HG03439 (cell line): Measurements from ENCODE around the gene INSC.

Source experiments
- ATAC-seq: cut with Tn5 transposase; IDR thresholded peaks from one replicate; pipeline ENCODE4 v1.9.1; 2021; ENCODE audit warnings: mild to moderate bottlenecking, moderate library complexity; ENCODE audit not compliant: unreplicated experiment

Gene INSC

DNA sequence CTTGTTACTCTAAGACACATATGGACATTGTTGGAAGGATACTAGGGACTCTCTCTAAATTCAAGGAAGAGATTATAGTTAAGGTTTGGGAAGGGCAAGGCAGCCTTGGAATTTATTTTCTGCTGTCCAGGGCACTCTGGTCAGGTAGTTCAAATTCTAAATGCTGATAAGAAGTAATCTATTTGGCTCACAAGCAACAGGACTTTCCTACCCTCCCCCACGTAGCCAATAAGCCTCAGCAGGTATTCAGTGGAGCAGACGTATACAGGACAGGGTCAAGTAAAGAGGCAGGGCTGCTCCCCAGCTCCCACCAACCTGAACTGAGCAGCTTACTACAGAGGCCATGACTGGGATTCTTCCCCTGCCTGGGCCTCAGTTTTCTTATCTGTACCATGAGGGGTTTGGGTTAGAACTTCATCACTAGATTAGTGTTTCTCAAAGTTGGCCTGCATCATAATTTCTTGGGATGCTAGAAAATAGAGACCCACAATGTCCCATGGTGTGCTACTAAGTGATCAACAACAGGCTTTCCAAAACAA lies 6.1 kb upstream of the INSC start:
- ATAC-seq: no peak

DNA sequence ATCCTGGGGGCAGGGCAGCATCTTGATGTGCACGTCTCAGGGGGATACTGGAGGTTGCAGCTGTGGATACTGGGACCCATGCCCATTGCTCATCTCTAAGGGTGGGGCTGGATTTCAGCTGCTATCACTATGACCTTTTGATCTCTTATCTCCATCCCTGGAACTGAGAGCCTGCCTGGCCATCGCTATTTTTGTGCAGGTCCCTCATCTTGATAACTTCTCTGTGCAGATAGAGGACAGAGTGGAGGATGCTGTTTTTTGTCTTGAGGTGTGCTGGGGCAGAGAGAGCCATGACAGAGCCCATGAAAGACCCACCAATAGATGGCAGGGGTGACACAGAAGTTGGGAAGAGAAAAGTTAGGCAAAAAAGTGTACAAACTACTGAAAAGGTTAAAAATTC lies 5.1 kb upstream of the INSC start:
- ATAC-seq: no peak

DNA sequence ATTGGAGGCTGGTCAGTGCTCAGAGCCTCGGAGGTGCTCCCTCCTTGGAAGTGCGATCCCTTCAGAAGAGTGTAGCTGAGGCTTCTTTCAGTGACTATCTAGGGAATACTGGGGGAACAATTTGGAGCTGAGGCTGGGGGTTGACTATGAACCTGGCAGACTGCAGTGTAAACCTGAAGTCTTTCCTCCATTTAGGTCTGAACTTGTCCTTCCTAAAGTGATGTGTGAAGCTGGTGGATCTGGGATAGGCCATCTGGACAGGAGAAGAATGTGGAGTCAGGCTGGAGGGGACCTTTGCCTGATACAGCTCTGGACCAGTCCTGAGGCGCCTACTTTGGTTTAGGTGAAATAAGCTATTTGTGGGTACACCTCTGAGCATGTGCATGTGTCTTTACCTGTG lies 3.5 kb upstream of the INSC start:
- ATAC-seq: no peak

DNA sequence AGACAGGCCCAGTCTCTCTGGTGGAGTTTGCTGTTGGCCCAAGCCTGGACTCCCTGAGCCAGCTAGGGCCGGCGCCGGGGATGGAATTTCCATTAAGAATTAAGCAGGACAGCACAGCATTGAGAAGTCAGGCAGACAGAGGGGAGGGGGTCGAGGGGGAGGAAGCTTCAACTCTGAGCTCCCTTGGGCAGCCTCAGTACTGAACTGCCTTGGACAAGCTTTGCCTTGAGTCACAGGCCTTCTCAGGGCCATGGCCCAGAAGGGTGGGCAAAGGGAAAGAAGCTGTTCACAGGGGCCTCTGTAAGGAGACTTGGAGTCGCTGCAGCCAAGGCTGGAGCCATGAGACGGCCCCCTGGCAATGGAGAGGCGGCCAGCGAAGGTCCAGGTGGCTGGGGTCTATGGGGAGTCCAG lies 2.6 kb upstream of the INSC start:
- no peak for ATAC-seq

DNA sequence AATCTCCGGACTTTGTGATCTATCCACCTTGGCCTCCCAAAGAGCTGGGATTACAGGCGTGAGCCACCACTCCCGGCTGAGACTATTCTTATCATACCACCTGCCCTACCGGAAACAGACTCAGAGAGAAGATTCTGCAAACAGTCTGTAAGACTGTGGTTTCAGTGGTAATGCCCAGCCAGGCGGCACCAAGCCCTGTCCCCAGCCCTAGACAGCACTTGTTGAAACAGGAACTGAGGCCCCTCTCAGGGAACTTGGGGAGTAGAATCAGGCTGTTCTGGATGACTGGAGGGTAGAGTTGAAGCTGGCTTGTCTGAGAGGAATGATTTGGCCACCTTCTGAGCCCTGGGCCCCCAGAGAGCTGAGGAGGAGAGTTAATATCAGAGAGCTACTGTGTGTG lies 1.3 kb upstream of the INSC start:
- ATAC-seq: peak; percentile 95

DNA sequence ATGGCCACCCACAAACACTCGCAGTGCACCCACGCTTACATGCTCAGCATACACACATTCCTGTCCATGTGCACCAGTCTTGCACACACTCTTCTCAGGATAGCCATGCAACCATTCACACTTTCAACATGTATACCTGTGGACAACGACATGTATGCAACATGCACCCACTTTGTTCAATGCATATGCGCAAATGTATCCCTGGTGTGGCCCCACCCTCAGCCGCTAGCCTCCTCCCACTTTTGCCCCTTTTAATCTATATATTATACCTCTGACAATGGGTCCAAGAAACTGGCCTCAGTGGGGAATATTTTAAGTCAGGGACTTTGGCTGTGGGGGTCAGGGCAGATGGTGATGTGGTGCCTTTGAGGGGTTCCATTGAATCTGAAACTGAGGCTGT lies 963 bp downstream of the INSC start:
- no peak for ATAC-seq

DNA sequence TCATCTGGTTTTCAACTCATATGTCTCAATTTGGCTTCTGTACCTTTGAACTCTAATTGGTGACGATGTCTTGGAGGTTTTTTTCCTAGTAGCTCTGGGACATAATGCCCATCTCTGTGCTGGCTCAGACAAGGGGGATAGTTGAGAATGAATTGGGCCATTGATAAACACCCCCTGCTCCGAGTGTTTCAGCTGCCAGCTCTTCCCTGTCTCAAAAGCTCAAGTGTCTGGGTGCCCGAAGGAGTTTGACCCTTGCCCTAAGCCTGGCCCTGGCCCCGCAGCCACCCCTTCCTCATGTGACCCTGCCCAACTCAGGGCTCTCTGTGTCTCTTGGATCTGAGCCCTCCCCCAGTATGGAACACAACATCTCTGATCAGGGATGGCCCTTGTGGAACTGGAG lies 3.0 kb downstream of the INSC start:
- no peak for ATAC-seq

DNA sequence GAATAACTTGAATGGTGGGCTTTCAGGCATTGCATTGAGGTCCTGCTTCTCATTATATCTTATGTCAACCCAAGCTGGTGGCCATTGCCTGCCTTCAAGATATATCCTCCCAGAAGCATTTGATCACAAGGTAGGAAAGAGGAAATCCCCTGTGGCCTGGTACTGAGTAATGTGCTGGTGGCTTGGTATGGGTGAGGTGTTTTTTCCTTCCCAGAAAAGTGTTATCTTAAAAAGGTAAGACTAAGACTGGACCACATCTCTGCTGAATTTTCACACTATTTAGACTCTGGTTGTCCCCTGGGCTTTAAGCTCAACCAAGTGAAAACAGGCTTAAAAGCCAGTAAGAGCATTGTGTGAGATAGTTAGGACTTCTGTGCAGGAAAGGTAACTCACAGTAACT lies 3.7 kb downstream of the INSC start:
- ATAC-seq: no peak

DNA sequence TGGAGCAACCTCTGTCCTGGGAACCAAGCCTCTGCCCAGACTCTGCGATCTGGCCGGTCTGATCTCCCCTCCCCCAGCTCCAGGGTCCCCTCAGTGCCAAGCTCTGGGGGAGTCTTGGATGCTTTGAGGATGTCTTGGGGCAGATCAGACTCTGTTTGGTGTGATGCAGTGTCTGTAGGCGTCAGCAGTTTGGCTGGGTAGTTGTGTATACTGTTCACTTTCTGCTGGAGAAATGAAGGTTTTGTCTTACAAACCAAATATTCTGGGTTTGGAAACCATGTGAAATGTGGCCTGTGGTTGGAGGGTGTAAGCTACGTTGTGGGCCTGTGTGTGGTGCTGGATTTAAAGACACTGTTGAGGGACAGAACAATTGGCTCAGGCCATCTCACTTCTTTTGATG lies 4.6 kb downstream of the INSC start:
- ATAC-seq: no peak

DNA sequence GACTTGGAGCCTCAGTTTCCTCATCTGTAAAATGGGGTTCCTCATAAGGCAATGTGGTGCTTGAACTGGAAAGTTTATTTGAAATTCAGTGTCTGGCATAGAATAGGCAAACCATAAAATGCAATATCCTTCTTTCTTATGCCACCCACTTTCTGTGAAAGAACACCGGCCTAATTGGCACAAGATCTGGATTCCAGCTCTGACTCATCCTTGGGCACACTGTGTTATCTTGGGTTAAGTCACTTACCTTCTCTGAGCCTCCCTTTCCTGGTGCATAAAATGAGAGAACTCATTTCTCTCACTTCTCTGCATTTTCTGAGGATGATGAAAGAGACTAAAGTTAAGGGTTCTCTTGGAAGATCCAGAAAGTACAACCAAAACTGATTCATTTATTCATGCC lies 5.1 kb downstream of the INSC start:
- ATAC-seq: no peak

DNA sequence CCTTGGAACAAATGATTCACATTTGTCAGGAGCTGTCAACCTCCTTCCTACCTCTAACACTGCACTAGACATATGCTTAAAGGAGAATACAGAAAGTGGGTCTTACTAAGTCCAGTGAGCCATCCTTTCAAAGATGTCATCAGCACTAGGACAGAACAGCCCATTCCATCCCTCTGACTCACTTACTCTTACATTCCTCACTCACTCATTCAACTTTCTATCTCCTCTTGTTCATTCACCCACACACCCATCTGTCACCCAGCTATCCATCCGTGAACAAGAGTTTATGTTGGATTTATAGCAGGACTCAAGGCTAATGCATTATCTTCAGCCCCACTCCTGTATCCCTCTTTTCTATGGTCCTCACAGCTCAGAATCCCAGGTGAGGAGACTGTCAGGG lies 9.1 kb downstream of the INSC start:
- ATAC-seq: no peak

DNA sequence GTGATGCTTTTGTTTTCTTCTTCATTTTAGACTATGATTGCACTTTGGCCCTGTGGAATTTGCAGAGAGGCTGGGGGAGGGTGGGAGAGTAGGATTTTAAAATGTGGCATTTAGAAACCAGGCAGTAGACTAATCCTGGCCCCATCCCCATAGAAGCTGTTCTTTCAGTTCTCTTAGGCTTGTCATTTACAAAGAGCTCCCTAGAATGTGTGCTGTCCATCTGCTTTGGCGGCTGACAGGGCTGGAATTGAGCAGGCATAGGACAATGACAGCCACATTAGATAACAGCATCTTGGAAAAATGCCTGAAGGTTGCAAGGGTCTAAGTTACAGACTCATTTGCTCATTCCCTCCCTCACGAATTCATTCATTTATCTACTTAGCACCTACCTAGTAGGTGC lies 9.8 kb downstream of the INSC start:
- no peak for ATAC-seq

DNA sequence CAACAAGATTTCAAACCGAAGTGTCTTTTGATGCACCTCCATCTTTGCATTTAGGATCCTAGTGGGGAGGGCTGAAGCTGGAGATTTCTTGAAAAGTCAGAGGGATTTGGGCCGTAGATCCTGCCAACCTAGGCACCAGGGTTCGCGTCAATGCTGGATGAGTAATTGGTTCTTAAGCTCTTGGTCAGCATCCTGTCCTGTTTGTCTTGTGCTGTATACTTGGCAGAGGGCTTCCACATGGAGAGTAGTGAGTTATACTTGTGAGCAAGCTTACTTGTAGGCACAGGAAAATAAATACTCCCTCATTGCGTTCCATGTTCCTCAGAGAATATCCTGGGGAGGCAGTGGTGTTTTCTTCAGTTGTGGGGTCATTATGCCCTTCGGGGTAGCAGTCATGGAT lies 12.6 kb downstream of the INSC start:
- ATAC-seq: no peak

DNA sequence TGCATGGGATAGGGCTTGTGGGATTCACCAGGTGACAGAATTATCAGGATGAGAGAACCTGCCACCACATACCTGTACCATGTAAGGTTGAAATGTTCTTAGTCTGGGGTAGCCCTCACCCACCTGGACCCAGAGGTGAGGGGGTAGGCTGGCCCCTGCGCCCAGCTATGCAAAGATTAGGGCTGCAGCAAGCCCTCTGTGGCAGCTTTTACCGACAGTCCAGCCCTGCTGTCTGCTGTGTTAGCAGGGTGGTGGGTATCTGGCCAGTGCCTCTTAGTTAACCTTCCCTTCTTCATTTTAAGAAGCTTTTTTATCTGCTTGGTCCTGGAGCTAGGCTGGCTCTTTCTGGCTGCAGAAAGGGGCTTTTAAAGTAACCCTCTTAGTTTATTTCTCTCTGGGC lies 13.9 kb downstream of the INSC start:
- ATAC-seq: no peak

DNA sequence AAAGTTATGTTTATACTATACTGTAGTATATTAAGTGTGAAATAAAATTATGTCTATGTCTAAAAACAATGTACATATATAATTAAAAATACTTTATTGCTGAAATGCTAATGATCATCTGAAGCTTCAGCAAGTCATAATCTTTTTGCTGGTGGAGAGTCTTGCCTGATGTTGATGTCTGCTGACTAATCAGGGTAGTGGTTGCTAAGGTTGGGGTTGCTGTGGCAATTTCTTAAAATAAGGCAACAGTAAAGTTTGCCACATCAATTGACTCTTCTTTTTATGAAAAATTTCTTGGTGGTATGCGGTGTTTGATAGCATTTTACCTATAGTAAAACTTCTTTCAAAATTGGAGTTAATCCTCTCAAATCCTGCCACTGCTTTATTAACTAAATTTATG lies 21.4 kb downstream of the INSC start:
- ATAC-seq: no peak

DNA sequence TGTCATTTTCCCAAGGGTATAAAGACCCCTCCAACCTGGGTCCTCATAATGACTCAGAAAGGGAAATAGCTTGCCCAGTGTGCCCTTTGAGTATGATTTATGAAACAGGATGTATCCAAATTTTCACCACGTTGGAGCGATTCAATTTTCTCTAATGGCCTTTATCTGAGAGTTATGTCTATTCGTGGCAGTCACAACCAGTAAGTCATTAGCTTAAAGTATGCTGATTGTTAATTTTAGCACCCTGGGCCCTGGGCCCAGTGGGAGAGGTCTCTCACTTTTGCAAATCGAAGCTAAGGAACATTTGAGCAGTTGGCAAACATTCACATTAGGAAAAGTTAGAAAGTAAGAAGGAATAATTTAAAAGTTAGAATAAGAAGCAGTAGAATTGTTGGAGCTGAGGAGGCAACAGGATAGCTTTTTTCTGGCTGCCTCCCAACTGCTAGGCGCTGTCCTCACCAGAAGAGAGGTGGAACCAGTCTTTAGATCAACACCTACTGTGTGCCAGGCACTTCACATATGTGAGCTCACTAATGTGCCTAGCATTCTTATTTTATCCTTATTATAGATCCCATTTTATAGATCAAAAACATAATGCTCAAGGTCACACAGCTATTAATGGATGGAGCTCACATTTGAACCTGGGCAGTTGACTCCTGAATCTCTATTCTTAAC lies 24.5 kb downstream of the INSC start:
- no peak for ATAC-seq

DNA sequence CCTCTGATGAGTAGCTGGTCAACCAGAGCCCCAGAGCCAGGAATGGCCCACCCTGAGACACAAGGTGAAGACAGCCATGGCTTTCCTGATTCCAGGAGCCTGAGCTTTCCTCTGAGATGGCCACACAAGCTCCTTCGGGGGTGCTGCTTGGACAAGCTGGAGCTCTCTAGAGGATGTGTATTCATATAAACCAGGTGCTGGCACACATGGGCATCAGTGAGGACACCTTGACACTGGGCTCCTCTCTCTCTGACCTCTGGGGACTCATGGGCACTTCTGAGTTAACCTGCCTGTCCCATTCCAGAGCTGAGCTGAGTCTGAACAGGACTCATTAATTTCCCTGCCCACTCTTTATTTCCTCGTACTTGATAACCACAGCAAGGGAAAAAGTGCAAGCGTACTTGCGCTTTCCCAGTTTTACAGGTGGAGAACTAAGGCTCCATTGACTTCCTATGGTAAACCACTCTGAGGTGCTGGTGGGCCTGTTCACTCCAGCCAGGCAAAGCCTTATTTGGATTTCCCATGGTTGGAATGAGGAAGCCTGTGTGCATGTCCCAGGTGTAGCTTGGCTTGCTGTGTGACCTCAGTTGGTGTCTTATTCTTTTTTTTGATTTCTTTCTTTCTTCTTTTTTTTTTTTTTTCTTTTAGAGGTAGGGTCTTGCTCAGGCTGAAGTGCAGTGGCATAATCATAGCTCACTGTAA lies 25.4 kb downstream of the INSC start:
- no peak for ATAC-seq

DNA sequence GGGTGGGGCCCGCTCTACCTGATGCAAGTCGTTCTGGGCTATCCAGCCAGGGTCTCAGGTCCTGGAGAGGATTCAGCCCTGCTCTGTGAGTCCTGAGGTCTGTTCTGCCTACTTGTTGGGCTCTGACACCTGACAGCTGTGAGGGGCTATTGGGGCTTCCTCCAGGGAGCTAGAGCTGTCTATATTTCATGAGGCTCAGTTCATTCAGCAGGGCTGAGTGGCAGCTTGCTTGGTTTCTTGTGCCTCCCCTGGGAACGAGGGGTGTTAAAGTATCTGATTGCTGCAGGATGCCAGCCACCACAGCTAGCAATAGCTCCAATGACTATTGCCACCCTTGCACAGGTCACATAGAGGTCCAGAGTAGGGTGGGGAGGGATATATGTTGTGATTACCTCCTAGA lies 26.7 kb downstream of the INSC start:
- ATAC-seq: no peak

DNA sequence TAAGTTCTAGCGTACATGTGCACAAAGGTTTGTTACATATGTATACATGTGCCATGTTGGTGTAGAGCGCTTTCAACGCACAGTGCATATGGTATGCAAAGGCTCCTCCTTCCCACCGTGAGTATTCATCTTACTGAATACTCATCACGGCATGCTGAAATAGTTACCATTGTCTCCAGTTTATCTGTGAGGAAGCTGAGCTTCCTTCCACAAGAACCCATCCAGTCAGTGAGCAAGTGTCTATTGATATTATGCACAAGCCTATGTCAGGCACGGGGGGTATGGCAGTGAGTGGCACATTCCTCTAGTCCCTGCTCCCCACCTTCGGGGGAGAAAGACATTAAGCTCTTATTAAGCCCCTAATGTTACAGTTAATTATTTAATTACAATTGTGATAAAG lies 28.1 kb downstream of the INSC start:
- ATAC-seq: no peak

DNA sequence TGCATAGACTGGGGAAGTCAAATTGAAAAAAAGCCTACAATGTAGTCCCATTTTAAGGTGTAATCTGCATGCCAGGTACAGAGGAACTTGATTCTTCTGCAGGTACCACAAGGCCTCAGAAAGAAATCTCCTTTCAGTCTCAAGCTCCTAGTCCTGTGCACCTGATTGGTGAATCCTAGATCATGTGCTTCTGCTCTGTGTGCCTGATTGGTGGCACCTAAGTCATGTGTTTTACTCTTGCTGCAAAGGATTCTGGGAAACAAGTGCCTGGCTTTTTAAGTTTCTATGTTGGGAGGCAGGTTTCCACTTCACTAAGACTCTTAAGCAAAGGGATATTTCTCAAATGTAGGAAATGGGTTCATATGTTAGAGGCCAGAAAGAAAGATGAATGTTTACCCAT lies 29.1 kb downstream of the INSC start:
- ATAC-seq: no peak

DNA sequence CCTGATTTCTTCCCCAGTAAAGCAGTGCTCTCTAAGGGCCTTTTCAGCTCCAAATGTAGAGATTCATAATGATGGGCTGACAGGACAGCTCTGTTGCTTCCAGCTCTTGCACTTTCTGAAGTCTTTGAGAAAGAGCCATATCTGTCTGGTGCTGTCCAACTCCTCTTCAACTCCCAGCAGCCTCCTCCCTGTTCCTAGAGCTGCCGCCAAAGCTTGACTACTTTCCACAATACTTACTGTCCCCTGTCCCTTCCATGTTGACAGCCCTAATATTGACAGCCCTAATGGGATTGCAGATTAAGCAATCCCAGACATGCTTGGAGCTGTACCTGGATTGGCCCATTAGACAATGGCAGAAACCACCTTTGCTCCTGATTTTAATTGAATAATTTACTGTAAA lies 29.6 kb downstream of the INSC start:
- ATAC-seq: no peak

DNA sequence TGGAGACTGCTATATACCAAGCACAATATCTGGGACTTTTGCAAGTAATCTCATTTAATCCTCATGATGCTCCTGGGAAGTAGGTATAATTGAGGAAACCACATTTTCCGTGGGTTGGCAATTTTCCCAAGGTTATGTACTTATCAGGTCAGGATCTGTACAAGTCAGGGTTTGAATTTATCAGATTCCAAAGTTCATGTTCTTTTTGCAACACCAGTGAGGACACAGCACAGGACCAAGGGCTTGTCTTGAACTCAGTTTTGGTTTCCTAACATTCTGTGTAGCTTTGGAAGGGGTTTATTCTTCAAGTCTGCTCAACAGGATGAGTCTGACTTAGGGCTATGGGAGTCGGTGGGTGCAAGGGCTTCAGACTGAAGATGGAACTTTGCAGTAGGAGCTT lies 30.4 kb downstream of the INSC start:
- no peak for ATAC-seq

DNA sequence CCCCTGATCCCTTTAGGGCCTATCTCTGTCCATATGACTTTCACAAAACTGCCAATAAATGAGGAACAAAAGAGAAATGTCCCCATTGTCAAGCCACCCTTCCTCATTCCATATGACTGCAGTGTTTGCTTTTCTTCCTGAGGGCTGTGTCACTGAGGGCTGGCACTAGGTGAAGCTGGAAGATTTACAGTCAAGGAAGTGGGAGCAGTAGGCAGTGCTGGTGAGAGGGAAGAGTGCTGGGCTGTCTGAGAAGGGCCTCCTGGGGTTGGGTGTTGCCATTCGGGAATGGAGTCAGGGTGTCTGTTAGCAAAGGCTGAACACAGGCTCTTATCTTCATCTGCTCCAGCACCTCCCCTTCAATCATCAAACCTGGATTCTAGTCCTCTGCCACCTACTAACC lies 30.9 kb downstream of the INSC start:
- no peak for ATAC-seq
